ENCODE results near the gene SLC6A18.

Gene SLC6A18

DNA sequence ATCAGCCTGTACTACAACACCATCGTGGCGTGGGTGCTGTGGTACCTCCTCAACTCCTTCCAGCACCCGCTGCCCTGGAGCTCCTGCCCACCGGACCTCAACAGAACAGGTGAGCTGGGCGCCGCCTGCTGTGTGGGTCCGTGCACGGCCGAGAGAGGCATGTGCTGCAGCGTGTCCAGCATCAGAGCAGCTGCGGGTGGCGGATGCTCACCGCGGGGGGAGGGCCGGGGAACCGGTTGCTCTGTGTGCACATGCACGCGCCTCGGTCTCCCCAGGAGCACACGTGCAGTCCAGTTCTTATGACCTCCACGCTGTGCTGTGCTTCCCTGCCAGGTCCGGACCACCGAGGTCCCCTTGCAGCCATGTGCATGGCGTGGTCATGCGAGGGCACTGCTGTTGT lies 7.6 kb downstream of the SLC6A18 start:
- FAIRE-seq (no peak), DNase-seq (ENCODE audit: insufficient read length, low spot score) (no peak)
- no peak for TF ChIP-seq POLR2A (IDR thresholded peaks at IDR 0.05; ENCODE audit: low read depth, low read length)

DNA sequence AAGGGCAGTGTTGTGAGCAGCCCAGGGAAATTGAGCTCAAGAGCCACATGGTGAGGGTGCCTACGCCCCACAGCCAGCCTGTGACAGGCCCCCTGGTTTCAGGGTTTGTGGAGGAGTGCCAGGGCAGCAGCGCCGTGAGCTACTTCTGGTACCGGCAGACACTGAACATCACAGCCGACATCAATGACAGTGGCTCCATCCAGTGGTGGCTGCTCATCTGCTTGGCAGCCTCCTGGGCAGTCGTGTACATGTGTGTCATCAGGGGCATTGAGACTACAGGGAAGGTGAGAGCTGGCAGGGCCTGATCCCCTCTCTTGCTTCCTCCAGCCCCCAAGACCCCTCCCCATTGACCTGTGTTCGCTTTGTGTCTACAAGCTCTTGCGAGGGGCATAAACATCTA lies 10.2 kb downstream of the SLC6A18 start:
- TF ChIP-seq POLR2A (IDR thresholded peaks at IDR 0.05; ENCODE audit: low read depth, low read length): no peak
- FAIRE-seq (no peak), DNase-seq (ENCODE audit: insufficient read length, low spot score) (no peak)

DNA sequence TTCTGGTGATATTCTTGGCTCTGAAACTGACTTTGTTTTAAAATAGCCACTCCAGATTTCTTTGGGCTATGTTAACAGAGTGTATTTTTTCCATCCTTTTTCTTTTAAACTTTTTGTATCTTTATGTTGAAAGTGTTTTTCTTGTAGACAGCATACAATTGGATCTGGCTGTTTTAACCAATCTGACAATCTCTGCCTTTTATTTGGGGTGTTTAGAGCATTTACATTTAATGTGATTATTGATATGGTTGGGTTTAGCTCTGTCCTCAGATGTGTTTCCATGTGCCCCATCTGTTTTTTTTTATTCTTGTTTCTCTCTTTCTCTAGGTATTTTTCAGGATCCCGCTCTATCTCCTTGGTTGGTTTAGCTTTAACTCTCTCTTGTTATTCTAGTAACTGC lies 10.7 kb downstream of the SLC6A18 start:
- TF ChIP-seq POLR2A (IDR thresholded peaks at IDR 0.05; ENCODE audit: low read depth, low read length): no peak
- DNase-seq (ENCODE audit: insufficient read length, low spot score) (no peak), FAIRE-seq (no peak)

DNA sequence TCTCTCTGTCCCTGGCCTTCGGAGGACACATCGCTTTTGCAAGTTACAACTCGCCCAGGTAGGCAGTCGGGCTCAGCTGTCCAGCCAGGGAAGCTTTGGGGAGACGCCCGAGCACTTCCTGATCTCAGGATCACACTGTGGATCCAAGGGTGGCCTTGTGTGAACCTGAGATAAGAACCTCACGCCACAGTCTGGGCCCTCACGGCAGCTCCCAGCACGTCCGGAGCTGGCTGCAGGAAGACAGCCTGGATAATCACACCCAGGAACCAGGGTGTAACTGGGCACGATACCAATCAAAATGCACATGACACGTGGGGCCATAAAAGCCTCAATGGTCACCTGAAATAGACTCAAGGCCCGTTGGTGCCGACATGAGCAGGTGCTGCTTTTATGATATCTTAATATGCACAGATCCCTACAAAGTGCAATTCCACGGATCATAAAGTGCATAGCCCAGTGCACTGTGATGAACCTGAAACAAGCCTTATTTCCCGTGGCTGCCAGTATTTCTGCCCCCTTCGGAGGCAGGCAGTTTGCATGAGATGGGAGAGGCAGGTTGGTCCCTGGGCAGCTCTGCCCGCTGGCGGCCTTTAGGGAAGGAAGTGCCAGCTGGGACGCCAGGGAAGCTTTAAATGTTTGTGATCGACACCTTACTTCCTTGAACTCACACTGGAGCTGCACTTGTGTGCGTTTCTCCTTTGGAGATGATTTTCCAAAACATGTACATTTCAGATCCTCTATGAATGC lies 14.5 kb downstream of the SLC6A18 start:
- TF ChIP-seq POLR2A (IDR thresholded peaks at IDR 0.05; ENCODE audit: low read depth, low read length): no peak
- DNase-seq (ENCODE audit: insufficient read length, low spot score) (no peak), FAIRE-seq (no peak)

DNA sequence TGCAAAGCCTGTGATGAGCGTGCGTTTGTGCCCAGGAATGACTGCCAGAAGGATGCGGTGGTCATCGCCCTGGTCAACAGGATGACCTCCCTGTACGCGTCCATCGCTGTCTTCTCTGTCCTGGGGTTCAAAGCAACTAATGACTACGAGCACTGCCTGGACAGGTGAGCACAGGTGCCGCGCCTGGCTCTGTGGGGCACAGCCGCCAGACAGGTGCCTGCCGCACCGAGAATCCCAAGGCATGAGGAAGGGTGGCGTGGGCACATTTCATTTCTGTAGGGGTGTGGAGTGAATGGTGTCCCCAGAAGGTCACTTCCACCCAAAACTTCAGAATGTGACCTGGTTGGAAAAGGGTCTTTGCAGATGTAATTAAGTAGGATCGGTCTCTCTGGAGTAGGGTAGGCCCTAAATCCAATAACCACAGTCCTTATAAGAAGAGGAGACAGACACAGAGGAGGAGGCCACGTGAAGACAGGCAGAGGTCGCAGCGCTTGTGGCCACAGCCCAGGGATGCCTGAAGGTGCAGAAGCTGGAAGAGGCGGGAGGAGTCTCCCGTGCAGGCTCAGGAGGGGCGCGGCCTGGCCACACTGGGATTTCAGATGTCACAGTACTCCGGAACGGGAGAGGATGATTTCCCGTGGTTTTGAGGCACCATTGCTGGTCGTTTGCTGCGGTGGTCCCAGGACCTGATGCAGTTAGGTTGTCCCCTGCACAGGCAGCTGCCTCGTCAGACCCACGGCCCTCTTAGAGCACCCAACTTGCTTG lies 15.5 kb downstream of the SLC6A18 start:
- no peak for TF ChIP-seq POLR2A (IDR thresholded peaks at IDR 0.05; ENCODE audit: low read depth, low read length)
- DNase-seq (ENCODE audit: insufficient read length, low spot score): no peak
- FAIRE-seq: no peak

DNA sequence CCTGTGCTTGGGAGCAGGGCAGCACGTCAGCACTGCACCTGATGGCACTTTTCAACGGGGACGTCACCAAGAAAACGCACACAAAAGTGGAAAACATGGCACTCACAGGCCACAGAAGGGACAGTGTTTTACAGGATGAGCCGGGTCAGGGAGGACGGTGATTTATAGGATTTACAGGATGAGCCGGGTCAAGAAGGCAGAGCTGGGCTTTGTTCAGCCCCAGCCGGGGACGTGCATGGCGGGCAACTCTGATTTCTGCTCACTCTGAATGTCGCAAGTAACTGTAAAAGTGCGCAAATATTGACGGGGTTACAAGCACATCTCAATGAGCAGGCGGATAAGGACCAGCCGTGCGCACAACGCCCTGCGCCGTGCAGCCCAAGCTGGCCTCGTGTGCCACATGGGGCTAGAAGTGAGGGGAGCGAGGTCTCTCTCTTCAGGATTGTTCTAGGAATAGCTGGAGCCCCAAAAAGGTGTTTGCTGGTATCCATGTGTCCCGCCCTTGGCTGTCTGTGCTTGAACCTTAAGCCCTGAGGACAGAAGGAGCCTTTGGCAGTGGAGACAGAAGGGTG lies 16.4 kb downstream of the SLC6A18 start:
- FAIRE-seq: no peak
- no peak for DNase-seq (ENCODE audit: insufficient read length, low spot score)
- TF ChIP-seq POLR2A (IDR thresholded peaks at IDR 0.05; ENCODE audit: low read depth, low read length): no peak

DNA sequence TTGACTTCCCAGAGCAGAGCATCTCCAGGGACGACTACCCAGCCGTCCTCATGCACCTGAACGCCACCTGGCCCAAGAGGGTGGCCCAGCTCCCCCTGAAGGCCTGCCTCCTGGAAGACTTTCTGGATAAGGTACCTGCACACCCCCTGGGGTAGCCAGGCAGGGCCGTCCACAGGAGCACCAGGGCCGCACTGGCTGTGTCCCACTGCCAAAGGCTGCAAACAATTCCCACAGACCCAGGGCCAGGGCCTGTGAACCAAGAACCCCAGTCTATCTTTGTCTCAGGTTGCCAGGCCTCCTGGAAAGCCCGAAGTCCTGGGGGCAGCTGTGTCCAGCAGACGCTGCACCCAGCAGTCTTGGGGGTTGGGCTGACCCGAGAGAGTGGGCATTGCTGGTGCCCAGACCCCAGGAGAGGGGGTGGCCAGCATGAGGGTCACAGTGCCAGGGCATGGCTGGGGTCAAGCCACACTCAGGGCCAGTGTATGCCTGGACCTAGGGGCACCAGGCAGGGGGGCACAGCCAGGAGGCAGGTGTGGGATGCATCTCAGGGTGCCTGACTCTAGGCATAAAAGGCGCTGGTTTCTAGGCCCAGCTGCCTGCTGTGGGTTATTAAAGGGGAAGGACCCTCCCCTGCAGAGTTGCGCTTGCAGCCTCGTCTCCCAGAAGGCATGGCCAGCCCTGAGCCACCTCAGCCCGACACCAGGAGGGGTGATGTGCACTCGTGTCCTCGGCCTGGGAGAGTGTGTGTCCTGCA lies 17.7 kb downstream of the SLC6A18 start:
- no peak for DNase-seq (ENCODE audit: insufficient read length, low spot score)
- no peak for FAIRE-seq
- TF ChIP-seq POLR2A (IDR thresholded peaks at IDR 0.05; ENCODE audit: low read depth, low read length): no peak

DNA sequence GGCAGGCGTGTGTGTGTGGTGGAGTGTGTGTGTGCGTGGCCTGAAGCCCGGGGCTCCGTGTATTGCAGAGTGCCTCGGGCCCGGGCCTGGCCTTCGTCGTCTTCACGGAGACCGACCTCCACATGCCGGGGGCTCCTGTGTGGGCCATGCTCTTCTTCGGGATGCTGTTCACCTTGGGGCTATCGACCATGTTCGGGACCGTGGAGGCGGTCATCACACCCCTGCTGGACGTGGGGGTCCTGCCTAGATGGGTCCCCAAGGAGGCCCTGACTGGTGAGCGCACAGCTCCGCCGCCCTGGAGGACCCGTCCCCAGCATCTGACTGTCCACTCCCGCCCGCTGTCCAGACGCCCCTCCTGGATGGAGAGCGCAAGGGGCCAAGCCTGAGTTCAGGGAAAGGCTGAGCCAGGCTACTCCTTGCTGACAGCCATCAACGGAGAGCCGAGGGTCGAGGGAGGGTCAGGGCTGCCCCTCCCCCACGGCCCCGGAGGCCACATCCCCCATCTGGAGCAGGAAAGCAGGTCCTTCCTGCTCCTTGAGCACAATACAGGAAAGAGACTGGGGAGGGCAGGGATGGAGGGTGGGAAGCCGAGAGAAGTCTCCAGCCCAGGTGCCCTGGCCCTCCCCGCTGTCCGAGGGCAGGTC lies 18.4 kb downstream of the SLC6A18 start:
- no peak for FAIRE-seq
- no peak for DNase-seq (ENCODE audit: insufficient read length, low spot score)
- no peak for TF ChIP-seq POLR2A (IDR thresholded peaks at IDR 0.05; ENCODE audit: low read depth, low read length)

DNA sequence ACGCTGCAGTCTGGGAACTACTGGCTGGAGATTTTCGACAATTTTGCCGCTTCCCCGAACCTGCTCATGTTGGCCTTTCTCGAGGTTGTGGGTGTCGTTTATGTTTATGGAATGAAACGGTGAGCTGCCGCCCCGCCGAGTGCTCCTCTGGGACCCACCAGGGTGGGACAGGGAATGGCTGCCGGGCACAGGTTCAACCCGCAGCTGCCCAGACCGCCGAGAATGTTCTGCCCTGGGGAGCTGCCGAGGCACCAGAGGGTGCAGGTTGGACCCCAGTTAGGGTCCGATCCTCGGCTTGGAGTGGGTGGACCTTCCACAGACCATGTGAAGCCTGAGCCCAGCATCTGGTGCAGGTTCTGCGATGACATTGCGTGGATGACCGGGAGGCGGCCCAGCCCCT lies 19.1 kb downstream of the SLC6A18 start:
- FAIRE-seq: no peak
- no peak for TF ChIP-seq POLR2A (IDR thresholded peaks at IDR 0.05; ENCODE audit: low read depth, low read length)
- DNase-seq (ENCODE audit: insufficient read length, low spot score): no peak

DNA sequence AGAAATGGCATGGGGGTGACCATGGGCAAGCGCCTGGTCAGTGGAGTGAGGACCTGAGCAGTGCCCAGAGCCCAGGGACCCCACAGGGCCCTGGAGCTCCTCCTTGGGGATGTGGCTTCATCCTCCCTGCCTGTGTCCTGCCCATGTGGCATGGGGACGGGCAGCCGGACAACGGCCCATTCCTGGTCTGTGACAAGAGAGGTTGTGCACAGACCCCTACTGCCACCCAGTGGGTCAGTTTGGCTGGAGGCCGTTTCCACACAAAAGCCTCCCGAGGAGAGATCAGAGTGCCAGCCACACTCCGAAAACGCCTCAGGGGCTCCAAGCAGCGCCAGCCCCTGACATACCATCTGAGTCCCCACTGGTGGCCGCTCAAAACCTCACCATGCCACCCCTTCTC lies 19.8 kb downstream of the SLC6A18 start:
- no peak for TF ChIP-seq POLR2A (IDR thresholded peaks at IDR 0.05; ENCODE audit: low read depth, low read length)
- DNase-seq (ENCODE audit: insufficient read length, low spot score): no peak
- FAIRE-seq: no peak

DNA sequence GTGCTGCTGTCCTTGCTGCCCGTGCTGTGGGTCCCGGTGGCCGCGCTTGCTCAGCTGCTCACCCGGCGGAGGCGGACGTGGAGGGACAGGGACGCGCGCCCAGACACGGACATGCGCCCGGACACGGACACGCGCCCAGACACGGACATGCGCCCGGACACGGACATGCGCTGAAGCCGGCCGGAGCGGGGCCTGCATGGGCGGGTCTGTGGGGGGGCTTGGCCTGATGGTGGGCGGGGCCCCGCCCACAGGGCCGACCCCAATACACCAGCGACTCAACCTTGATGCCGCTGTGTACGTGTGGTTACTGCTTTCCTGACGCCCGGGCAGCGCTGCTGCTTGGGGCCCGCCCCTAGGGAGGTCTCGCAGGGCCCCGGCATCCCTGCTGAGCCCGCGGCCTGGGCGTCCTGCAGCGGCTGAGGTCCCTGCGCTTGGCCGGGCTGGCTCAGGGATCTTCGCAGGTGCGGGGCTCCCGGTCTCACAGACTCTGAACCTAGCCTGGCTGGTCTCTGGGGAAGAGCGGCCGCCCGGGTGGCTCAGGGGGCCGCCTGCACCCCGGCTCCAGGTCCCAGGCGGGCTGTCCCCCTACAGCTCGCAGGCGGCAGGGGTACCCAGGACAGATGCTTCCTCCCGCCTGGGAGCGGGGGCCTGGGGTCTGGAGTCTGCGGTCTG lies 20.9 kb downstream of the SLC6A18 start:
- DNase-seq (ENCODE audit: insufficient read length, low spot score) (no peak), FAIRE-seq (no peak)
- TF ChIP-seq POLR2A (IDR thresholded peaks at IDR 0.05; ENCODE audit: low read depth, low read length): no peak

DNA sequence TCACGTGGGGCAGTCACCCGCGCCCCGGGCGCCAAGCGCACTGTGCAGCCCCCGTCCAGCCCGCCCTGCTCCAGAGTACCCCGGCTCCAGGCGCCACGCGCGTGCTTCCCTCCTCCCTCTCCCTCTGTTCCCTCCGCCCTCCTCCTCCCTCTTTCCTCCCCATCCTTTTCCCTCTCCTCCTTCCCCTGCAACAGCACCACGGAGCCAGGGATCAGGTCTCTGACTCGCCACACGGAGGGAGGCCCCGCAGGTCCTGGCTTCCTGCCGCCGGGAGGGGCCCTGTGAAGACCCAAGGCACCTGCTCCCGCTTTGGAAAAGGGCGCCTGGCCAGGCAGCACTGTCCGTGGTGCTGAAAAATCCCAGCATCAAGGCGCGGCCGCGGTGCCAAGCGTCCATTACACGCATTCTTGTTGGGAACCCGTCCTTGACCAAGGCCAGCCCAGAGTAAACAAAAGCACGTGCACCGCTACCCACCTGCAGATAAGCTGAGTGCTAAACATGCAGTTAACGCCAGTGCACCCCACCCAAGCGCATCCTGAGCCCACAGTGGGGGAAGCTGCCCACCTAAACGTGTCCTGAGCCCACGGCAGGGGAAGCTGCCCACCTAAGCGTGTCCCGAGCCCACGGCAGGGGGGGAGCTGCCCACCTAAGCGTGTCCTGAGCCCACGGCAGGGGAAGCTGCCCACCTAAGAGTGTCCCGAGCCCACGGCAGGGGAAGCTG lies 21.7 kb downstream of the SLC6A18 start:
- FAIRE-seq: no peak
- no peak for TF ChIP-seq POLR2A (IDR thresholded peaks at IDR 0.05; ENCODE audit: low read depth, low read length)
- no peak for DNase-seq (ENCODE audit: insufficient read length, low spot score)

DNA sequence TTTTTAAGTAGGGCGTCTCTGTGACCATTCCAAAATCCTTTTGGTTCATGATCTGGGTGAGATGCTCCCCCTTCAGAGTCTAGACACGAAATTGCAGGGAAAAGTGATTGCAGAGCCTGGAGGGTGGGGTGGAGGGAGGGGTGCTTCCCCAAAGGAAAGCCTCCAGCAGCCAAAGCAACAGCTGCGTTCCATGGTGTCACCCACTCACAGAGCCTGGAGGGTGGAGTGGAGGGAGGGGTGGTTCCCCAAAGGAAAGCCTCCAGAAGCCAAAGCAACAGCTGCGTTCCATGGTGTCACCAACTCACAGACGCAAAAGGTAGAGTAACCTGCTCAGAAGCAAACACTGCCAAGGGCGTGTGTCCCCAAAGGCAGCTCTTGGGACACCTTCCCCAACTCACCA lies 22.6 kb downstream of the SLC6A18 start:
- no peak for TF ChIP-seq POLR2A (IDR thresholded peaks at IDR 0.05; ENCODE audit: low read depth, low read length)
- DNase-seq (ENCODE audit: insufficient read length, low spot score) (no peak), FAIRE-seq (no peak)
